Measurements from ENCODE around the gene TANGO2. TPM values are rescaled to one million over a fixed set of nuclear protein-coding genes. Genes with fewer than 3 reads are reported as not detected.

TANGO2 gene
- total and polyA plus RNA-seq, 2 experiments from 2014 or later: 27.3 to 45.0 TPM

DNA sequence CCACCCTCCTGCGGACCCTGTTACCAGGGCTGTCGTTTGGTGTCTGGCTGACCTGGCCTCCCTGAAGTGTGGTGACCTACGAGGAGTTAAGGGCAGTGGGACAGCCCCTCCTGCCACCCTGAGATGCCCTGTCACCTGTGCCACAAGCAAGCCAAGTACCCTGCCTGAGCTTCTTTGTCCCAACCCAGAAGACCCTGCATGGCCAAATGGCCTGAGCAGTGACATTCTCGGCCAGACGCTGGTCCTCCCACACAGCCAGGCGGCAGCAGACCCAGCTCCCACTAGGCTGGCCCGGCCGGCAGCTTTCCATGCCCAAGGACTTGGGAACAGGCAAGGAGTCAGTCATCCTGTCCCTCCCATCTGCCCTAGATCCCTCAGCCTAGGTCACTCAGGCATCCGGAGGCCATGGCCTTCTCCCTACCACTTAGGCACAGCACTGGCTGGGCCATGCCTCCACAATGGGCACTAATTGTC, 11.9 kb upstream of the TANGO2 start:
- 90 to 92% methylated on average over 9 of the region's 9 CpGs for WGBS, 2 experiments (ENCODE audit: low coverage in 1 of 2, low lambda C conversion rate in 2 of 2, missing lambda C conversion rate in 2 of 2)
- H3K36me3 ChIP-seq (ENCODE audit: low read depth): no peaks in the 10 kb centered on the region
- H3K4me1 ChIP-seq (ENCODE audit: insufficient read depth): no peaks in the 10 kb centered on the region
- H3K9ac ChIP-seq: no peak overlapping the region
- no peaks in the 10 kb centered on the region for H4K20me1 ChIP-seq (ENCODE audit: insufficient read depth)
- no peaks in the 10 kb centered on the region for H3K27me3 ChIP-seq (replicated peaks; ENCODE audit: insufficient read depth)
- no peak overlapping the region for H3K27ac ChIP-seq
- DNase-seq: no peak
- no peaks in the 10 kb centered on the region for H3K79me2 ChIP-seq (ENCODE audit: insufficient read depth)
- no peak overlapping the region for H3K4me2 ChIP-seq (ENCODE audit: unreplicated experiment)
- no peaks in the 10 kb centered on the region for H3K9me2 ChIP-seq (ENCODE audit: insufficient read depth)
- no peak overlapping the region for H2AFZ ChIP-seq
- no peak overlapping the region for H3K4me3 ChIP-seq
- H3F3A ChIP-seq (ENCODE audit: insufficient read depth): no peaks in the 10 kb centered on the region
- in situ Hi-C loops (cut with MboI): no loop called here
- H3K9me3 ChIP-seq (ENCODE audit: low read depth): no peaks in the 10 kb centered on the region
- TF ChIP-seq EZH2 (IDR thresholded peaks at IDR 0.05; ENCODE audit: insufficient read depth, poor library complexity, severe bottlenecking) (no peak), EZH2phosphoT487 (IDR thresholded peaks at IDR 0.05; ENCODE audit: insufficient read depth, low read depth) (no peak)

DNA sequence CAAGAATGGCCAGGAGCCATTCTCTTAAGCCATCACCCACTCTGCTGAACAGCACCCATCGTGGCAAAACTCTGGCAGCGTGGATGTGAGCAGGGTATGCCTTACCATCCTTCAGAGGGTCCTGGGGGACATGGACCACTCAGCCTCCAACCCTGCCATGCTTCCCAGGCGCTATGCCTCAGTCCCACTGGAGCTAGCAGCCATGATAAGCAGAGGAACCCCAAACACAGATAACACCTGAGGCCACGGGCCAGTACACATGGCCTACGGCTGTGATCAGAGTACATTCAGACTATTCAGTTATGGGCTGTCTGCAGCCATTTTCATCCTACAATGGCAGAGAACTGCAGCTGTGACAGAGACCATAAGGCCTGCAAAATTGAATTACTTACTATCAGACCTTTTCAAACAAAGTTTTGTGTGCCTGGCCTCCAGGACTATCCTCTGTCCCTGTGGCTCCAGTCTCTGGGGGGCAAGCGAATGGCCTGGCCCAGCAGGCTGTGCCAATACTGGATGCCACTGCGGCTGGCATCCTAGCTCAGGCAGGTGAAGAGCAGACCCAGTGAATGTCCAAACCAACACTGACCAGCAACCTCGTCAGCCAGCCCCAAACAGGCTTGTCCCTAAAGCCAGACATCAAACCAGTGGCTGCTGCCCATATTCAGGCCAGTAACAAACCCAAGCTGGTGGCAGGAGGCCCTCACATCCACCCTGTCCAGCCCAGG, 11.2 kb upstream of the TANGO2 start:
- Histone ChIP-seq H3K9ac (no peak overlapping the region), H3K9me3 (ENCODE audit: low read depth) (no peaks in the 10 kb centered on the region), H3K4me2 (ENCODE audit: unreplicated experiment) (no peak overlapping the region), H4K20me1 (ENCODE audit: insufficient read depth) (no peaks in the 10 kb centered on the region), H3K4me3 (no peak overlapping the region), H3K4me1 (ENCODE audit: insufficient read depth) (no peaks in the 10 kb centered on the region), H3F3A (ENCODE audit: insufficient read depth) (no peaks in the 10 kb centered on the region), H3K27me3 (replicated peaks; ENCODE audit: insufficient read depth) (no peaks in the 10 kb centered on the region), H3K79me2 (ENCODE audit: insufficient read depth) (no peaks in the 10 kb centered on the region), H2AFZ (no peak overlapping the region), H3K36me3 (ENCODE audit: low read depth) (no peaks in the 10 kb centered on the region), H3K9me2 (ENCODE audit: insufficient read depth) (no peaks in the 10 kb centered on the region), H3K27ac (no peak overlapping the region)
- no peak for TF ChIP-seq EZH2 (IDR thresholded peaks at IDR 0.05; ENCODE audit: insufficient read depth, poor library complexity, severe bottlenecking)
- TF ChIP-seq EZH2phosphoT487 (IDR thresholded peaks at IDR 0.05; ENCODE audit: insufficient read depth, low read depth): no peak
- WGBS, 2 experiments (ENCODE audit: low coverage in 1 of 2, low lambda C conversion rate in 2 of 2, missing lambda C conversion rate in 2 of 2): 89% methylated on average over 8 of the region's 8 CpGs
- no peak for DNase-seq
- in situ Hi-C loops (cut with MboI): no loop called here

DNA sequence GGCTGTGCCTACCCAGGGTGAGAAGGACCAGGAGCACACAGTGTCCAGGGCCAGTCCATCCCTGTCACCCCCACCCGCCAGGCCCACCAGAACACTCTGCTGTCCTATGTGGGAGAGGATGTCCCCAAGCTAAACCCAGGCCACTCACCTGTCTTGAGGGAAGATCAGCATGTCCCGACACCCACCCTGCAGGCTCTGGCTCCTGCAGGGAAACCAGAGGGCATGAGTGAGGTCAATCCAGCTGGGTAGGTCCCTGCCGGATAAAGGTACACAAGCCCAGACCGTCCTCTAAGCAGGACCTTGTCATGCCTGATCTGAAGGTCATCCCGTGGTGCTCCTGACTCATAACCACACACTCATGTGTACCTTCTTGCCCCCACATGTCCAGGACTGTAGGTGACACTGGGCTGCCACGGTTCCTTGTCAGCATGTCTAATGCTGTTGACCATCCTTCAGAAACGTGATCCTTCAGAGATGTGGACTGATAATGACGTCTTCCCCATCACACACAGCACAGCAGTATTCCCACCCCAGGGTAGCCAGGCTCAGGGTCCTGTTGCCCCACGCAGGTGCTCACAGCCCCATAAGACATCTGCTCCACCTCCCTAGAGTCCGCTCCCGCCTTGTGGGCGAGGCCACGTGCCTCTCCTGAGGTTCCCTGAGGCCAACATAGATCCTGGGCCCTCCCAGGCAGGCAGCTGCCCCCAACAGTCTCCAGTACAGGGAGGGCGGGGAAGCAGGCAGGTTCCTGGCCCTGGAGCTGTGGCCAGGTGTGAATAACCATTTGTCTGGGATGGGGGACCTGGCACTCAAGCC, 10.4 kb upstream of the TANGO2 start:
- H3F3A ChIP-seq (ENCODE audit: insufficient read depth): no peaks in the 10 kb centered on the region
- H3K27me3 ChIP-seq (replicated peaks; ENCODE audit: insufficient read depth): no peaks in the 10 kb centered on the region
- no peaks in the 10 kb centered on the region for H3K9me3 ChIP-seq (ENCODE audit: low read depth)
- no peaks in the 10 kb centered on the region for H3K79me2 ChIP-seq (ENCODE audit: insufficient read depth)
- in situ Hi-C loops (cut with MboI): no loop called here
- H3K27ac ChIP-seq: no peak overlapping the region
- 73 to 76% methylated on average over 14 of the region's 14 CpGs for WGBS, 2 experiments (ENCODE audit: low coverage in 1 of 2, low lambda C conversion rate in 2 of 2, missing lambda C conversion rate in 2 of 2)
- H3K36me3 ChIP-seq (ENCODE audit: low read depth): no peaks in the 10 kb centered on the region
- H3K9me2 ChIP-seq (ENCODE audit: insufficient read depth): no peaks in the 10 kb centered on the region
- H3K4me2 ChIP-seq (ENCODE audit: unreplicated experiment): no peak overlapping the region
- no peaks in the 10 kb centered on the region for H4K20me1 ChIP-seq (ENCODE audit: insufficient read depth)
- H3K9ac ChIP-seq: no peak overlapping the region
- H3K4me3 ChIP-seq: no peak overlapping the region
- no peak for DNase-seq
- H2AFZ ChIP-seq: no peak overlapping the region
- no peaks in the 10 kb centered on the region for H3K4me1 ChIP-seq (ENCODE audit: insufficient read depth)
- TF ChIP-seq EZH2phosphoT487 (IDR thresholded peaks at IDR 0.05; ENCODE audit: insufficient read depth, low read depth) (no peak), EZH2 (IDR thresholded peaks at IDR 0.05; ENCODE audit: insufficient read depth, poor library complexity, severe bottlenecking) (no peak)

DNA sequence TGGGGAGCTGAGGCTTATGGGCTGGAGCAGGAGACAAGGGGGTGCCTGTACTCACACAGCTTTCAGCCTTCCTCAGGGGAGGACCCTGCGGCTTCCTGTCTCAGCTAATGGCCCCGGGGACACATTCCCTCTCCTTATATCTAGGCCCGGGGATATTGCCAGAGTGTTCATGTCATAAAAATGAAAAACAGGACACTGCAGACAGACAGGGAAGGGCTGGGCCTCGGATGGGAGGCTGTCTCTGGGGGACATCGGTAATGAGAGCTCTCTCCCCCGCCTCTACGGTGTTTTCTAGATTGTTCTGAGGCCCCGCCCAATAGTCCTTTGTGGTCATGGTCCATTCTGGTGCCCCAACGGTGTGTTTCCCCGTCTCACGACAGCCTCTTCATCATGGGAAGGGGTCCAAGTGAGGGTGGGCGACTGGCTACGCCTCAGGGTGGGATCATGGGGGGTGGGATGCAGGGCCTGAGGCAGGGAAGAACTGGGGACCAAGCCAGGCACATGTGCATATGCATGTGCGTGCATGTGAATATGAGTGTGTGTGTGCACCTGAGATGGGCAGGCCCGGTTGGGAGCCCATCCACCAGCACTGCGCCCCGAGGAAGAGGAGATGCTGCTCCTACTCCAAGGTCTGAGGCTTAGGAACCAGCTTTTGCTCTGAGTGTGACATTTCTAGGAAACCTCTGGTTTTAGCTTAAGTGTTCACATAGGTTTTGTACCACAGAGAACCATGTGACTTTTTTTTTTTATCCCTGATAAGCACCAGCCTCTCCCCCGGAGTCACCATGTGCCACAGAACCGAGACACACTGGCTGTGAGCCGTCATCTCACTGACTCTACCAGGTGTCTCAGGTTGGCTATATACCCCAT, 9.6 kb upstream of the TANGO2 start:
- no peak for DNase-seq
- H3K36me3 ChIP-seq (ENCODE audit: low read depth): no peaks in the 10 kb centered on the region
- WGBS, 2 experiments (ENCODE audit: low coverage in 1 of 2, low lambda C conversion rate in 2 of 2, missing lambda C conversion rate in 2 of 2): 67 to 69% methylated on average over 20 of the region's 20 CpGs
- no peak overlapping the region for H2AFZ ChIP-seq
- H3K79me2 ChIP-seq (ENCODE audit: insufficient read depth): no peaks in the 10 kb centered on the region
- no peaks in the 10 kb centered on the region for H4K20me1 ChIP-seq (ENCODE audit: insufficient read depth)
- H3K9me2 ChIP-seq (ENCODE audit: insufficient read depth): no peaks in the 10 kb centered on the region
- H3F3A ChIP-seq (ENCODE audit: insufficient read depth): no peaks in the 10 kb centered on the region
- H3K9ac ChIP-seq: no peak overlapping the region
- in situ Hi-C loops (cut with MboI): no loop called here
- no peaks in the 10 kb centered on the region for H3K9me3 ChIP-seq (ENCODE audit: low read depth)
- H3K4me1 ChIP-seq (ENCODE audit: insufficient read depth): no peaks in the 10 kb centered on the region
- no peak overlapping the region for H3K27ac ChIP-seq
- no peaks in the 10 kb centered on the region; the same call in 1 of the 2 replicates for H3K27me3 ChIP-seq (replicated peaks; ENCODE audit: insufficient read depth)
- no peak overlapping the region for H3K4me3 ChIP-seq
- TF ChIP-seq EZH2 (IDR thresholded peaks at IDR 0.05; ENCODE audit: insufficient read depth, poor library complexity, severe bottlenecking) (no peak), EZH2phosphoT487 (IDR thresholded peaks at IDR 0.05; ENCODE audit: insufficient read depth, low read depth) (no peak)
- H3K4me2 ChIP-seq (ENCODE audit: unreplicated experiment): no peak overlapping the region

Data from GM23248 (cell line).